Liver (tissue), 9 donors: ENCODE results near the gene SIKE1. TPM values are rescaled to one million over a fixed set of nuclear protein-coding genes. Genes with fewer than 3 reads are reported as not detected.

Experiments used
- DNase-seq: peaks from one replicate; pipeline ENCODE4 v3.0.0-alpha.2; 2017; ENCODE audit warnings: low spot score
- H3K27ac ChIP-seq, 2 donors: one replicate each; pipeline ENCODE4 v1.7.0; 2013; ENCODE audit warnings: inconsistent platforms in 2 of 2, low read length in 2 of 2, control low read depth in 1 of 2, low read depth in 1 of 2, mild to moderate bottlenecking in 1 of 2
- H3K27me3 ChIP-seq, 4 donors: one replicate each; pipeline versions ENCODE4 v1.6.1 to v1.7.0; 2013; ENCODE audit warnings: low read length in 3 of 4, inconsistent platforms in 1 of 4, mild to moderate bottlenecking in 1 of 4, moderate library complexity in 1 of 4; ENCODE audit not compliant: control insufficient read depth in 4 of 4, insufficient read depth in 4 of 4
- H3K36me3 ChIP-seq, 4 donors: one replicate each; pipeline versions ENCODE4 v1.6.1 to v1.7.0; 2013; ENCODE audit warnings: low read length in 3 of 4, mild to moderate bottlenecking in 3 of 4, low read depth in 1 of 4, moderate library complexity in 1 of 4; ENCODE audit not compliant: control insufficient read depth in 4 of 4, insufficient read depth in 3 of 4
- H3K4me1 ChIP-seq, 4 donors: one replicate each; pipeline versions ENCODE4 v1.6.1 to v1.7.0; 2013; ENCODE audit warnings: low read length in 3 of 4, mild to moderate bottlenecking in 3 of 4, moderate library complexity in 1 of 4; ENCODE audit not compliant: control insufficient read depth in 4 of 4, insufficient read depth in 4 of 4
- H3K4me3 ChIP-seq, 3 donors: one replicate each; pipeline versions ENCODE4 v1.6.1 to v1.7.0; 2013; ENCODE audit warnings: low read length in 3 of 3, control low read depth in 1 of 3, low read depth in 1 of 3, mild to moderate bottlenecking in 1 of 3
- H3K9ac ChIP-seq, 2 donors: one replicate each; pipeline ENCODE4 v1.7.0; 2013; ENCODE audit warnings: low read length in 2 of 2, mild to moderate bottlenecking in 2 of 2, moderate library complexity in 2 of 2, control low read depth in 1 of 2, low read depth in 1 of 2
- H3K9me3 ChIP-seq, 4 donors: one replicate each; pipeline versions ENCODE4 v1.6.1 to v1.7.0; 2013; ENCODE audit warnings: low read length in 3 of 4; ENCODE audit not compliant: control insufficient read depth in 4 of 4
- ATF3 ChIP-seq: IDR thresholded peaks from 2 replicates; pipeline ENCODE4 v1.6.1; 2016; ENCODE audit warnings: antibody characterized with exemption
- EGR1 ChIP-seq, 2 donors: IDR thresholded peaks; 2 replicates each; pipeline ENCODE4 v1.6.1; 2016 to 2018; ENCODE audit warnings: antibody characterized with exemption in 2 of 2, low read depth in 2 of 2
- FOXA1 ChIP-seq: IDR thresholded peaks from 2 replicates; pipeline ENCODE4 v1.6.1; 2016; ENCODE audit warnings: antibody characterized with exemption
- FOXA2 ChIP-seq: IDR thresholded peaks from 2 replicates; pipeline ENCODE4 v1.6.1; 2016; ENCODE audit warnings: antibody characterized with exemption
- HNF4A ChIP-seq, 2 donors: conservative IDR thresholded peaks; 2 replicates each; pipeline ENCODE4 v1.6.1; 2016; ENCODE audit warnings: antibody characterized with exemption in 2 of 2, mild to moderate bottlenecking in 2 of 2
- HNF4G ChIP-seq: IDR thresholded peaks from 2 replicates; pipeline ENCODE4 v1.6.1; 2016; ENCODE audit warnings: antibody characterized with exemption
- JUND ChIP-seq, 2 donors: IDR thresholded peaks; 2 replicates each; pipeline ENCODE4 v1.6.1; 2016; ENCODE audit warnings: antibody characterized with exemption in 2 of 2
- MAX ChIP-seq: IDR thresholded peaks from 2 replicates; pipeline ENCODE4 v1.6.1; 2016; ENCODE audit warnings: antibody characterized with exemption
- NR2F2 ChIP-seq: IDR thresholded peaks from 2 replicates; pipeline ENCODE4 v1.6.1; 2016; ENCODE audit warnings: antibody characterized with exemption
- RAD21 ChIP-seq, 2 donors: IDR thresholded peaks; 2 replicates each; pipeline ENCODE4 v1.6.1; 2016; ENCODE audit warnings: antibody characterized with exemption in 2 of 2, mild to moderate bottlenecking in 2 of 2
- RXRA ChIP-seq, 2 donors: IDR thresholded peaks; 2 replicates each; pipeline ENCODE4 v1.6.1; 2017 to 2018; ENCODE audit warnings: antibody characterized with exemption in 2 of 2, mild to moderate bottlenecking in 1 of 2
- ZBTB33 ChIP-seq: IDR thresholded peaks from 2 replicates; pipeline ENCODE4 v1.6.1; 2016; ENCODE audit warnings: antibody characterized with exemption
- WGBS: extraction: QIAGEN DNeasy Blood & Tissue Kit; methylation state at CpG from one replicate; pipeline ENCODE4 v1.1.7; 2013; 5-methylcytosine and 5-hydroxymethylcytosine counted together
- polyA plus RNA-seq, 2 donors: library from polyadenylated mRNA; stranded (reverse) in 1 of 2; unstranded in 1 of 2; fragments of 200-250 nt in 1 of 2; fragments of >200 nt in 1 of 2; fragmentation: Nextera tagmentation in 1 of 2; extraction: Ambion mirVana in 1 of 2; gene quantifications; one replicate each; pipeline versions ENCODE4 v1.2.1 to v1.2.3, GENCODE V29; 2013 to 2015
- total RNA-seq, 2 donors: library from RNA; depleted of rRNA; stranded (reverse); fragments of >200 nt; gene quantifications; one replicate each; pipeline ENCODE4 v1.2.3, GENCODE V29; 2014
- TF ChIP-seq, protein P1 (sequence below): IDR thresholded peaks from 2 replicates; pipeline ENCODE4 v1.6.1; 2016; ENCODE audit warnings: antibody characterized with exemption, mild to moderate bottlenecking
- donor health status: healthy.
- donor health status: healthy.
- donor health status: healthy.
- donor health status: healthy.
- donor health status: healthy.

The SIKE1 gene
- total and polyA plus RNA-seq, 4 donors, result 12.0 to 40.4 (median 22.6) TPM

- TF ChIP-seq JUND (IDR thresholded peaks at IDR 0.05) (no peak), RAD21 (IDR thresholded peaks at IDR 0.05) (no peak), ZBTB33 (no peak), HNF4A (conservative IDR thresholded peaks at IDR 0.05) (no peak), EGR1 (IDR thresholded peaks at IDR 0.05; ENCODE audit: low read depth in 2 of 2) (no peak), FOXA2 (no peak)
- TF ChIP-seq, protein P1, sequence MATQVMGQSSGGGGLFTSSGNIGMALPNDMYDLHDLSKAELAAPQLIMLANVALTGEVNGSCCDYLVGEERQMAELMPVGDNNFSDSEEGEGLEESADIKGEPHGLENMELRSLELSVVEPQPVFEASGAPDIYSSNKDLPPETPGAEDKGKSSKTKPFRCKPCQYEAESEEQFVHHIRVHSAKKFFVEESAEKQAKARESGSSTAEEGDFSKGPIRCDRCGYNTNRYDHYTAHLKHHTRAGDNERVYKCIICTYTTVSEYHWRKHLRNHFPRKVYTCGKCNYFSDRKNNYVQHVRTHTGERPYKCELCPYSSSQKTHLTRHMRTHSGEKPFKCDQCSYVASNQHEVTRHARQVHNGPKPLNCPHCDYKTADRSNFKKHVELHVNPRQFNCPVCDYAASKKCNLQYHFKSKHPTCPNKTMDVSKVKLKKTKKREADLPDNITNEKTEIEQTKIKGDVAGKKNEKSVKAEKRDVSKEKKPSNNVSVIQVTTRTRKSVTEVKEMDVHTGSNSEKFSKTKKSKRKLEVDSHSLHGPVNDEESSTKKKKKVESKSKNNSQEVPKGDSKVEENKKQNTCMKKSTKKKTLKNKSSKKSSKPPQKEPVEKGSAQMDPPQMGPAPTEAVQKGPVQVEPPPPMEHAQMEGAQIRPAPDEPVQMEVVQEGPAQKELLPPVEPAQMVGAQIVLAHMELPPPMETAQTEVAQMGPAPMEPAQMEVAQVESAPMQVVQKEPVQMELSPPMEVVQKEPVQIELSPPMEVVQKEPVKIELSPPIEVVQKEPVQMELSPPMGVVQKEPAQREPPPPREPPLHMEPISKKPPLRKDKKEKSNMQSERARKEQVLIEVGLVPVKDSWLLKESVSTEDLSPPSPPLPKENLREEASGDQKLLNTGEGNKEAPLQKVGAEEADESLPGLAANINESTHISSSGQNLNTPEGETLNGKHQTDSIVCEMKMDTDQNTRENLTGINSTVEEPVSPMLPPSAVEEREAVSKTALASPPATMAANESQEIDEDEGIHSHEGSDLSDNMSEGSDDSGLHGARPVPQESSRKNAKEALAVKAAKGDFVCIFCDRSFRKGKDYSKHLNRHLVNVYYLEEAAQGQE, result no peak
- Histone ChIP-seq H3K4me3 (no peak overlapping the region), H3K27me3 (peaks cover 0 to 3% (median 0%) of the 10 kb centered on the region in 4 donors), H3K9ac (no peak overlapping the region), H3K9me3 (peaks cover 0 to 11% (median 0%) of the 10 kb centered on the region in 4 donors), H3K4me1 (no peaks in the 10 kb centered on the region), H3K36me3 (no peaks in the 10 kb centered on the region), H3K27ac (no peak overlapping the region)
- no peak for DNase-seq
Measured at GRCh38 chr1:114821978-114822377, 41.5 kb upstream of the SIKE1 start.

- H3K27ac ChIP-seq, result no peak overlapping the region
- TF ChIP-seq FOXA1, result no peak
- TF ChIP-seq ATF3, result no peak
- TF ChIP-seq NR2F2, result no peak
- TF ChIP-seq FOXA2, result no peak
- no peak for TF ChIP-seq HNF4G
- TF ChIP-seq, protein P1, result no peak
- no peak for TF ChIP-seq MAX
- no peak for TF ChIP-seq RXRA (IDR thresholded peaks at IDR 0.05)
- no peak for TF ChIP-seq RAD21 (IDR thresholded peaks at IDR 0.05)
- WGBS, result 86% methylated on average over 2 of the region's 2 CpGs
- peaks cover 0 to 3% (median 0%) of the 10 kb centered on the region in 4 donors for H3K27me3 ChIP-seq
- no peak overlapping the region for H3K4me3 ChIP-seq
- peaks cover 0 to 11% (median 0%) of the 10 kb centered on the region in 4 donors for H3K9me3 ChIP-seq
- H3K4me1 ChIP-seq, result no peaks in the 10 kb centered on the region
- no peaks in the 10 kb centered on the region for H3K36me3 ChIP-seq
- no peak for DNase-seq
- no peak overlapping the region for H3K9ac ChIP-seq
Measured at GRCh38 chr1:114820392-114820791, 39.9 kb upstream of the SIKE1 start.
